ENCODE measurements around the gene CERS2. TPM values are rescaled to one million over a fixed set of nuclear protein-coding genes. Genes with fewer than 3 reads are reported as not detected.

CERS2 gene
- total and polyA plus RNA-seq, 2 of the 13 experiments (the other 11 are each of a cell fraction or from before 2014, with no cell fraction given): 269 to 298 TPM

DNA sequence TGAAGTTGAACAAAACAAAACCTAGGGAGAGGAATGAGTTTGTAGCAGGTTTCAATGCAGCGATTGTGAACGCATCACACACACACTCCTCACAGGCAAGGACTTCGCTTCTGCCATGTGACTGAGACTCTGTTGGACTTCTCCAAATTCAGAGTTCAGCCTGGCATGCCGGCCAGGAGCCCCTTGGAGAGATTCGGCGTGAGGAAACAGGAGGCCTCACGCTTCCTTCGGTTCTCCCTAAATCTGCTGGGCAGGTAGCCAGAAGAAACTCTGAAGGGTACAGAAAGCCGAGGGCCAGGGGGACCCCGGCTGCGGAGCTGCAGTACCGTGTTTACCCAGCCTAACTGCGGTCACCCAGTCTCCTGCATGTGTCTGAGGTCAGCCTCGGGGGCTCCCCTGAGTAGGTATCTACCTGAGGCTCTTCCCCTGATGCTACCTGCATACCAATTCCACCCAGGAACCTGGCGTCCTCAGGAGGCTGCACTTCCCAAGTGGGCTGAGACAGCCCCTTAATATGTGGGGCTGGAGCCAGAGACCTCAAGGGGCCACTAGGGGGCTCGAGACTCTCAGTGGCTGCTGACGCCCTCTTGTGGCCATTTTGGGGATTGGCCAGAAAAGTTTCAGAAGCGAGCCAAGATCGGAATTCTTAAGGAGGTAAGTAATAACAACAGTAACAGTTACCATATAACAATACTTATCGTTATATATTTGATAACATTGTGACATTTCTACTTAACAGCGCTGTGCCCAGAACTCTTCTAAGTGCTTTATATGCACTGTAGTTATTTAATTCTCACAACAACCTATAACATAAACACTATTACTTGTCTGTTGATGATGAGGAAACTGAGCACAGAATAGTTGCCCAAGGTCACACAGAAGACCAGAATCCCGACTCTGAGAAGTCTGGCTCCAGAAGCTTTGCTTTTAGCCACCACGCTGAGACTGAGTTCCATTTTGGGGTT is 4.7 kb upstream of the CERS2 start (continued):
- no peak for TF ChIP-seq FOXA1 (IDR thresholded peaks at IDR 0.05)
- TF ChIP-seq FOXA1 (CRISPR knock-in tag; IDR thresholded peaks at IDR 0.05): peak; percentile 43; the same call in 1 of the 2 replicates
- TF ChIP-seq, protein P1, sequence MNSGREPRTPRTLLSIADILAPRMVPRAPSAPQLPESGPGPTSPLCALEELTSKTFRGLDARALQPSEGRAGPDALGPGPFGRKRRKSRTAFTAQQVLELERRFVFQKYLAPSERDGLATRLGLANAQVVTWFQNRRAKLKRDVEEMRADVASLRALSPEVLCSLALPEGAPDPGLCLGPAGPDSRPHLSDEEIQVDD (CRISPR knock-in tag; IDR thresholded peaks at IDR 0.05; ENCODE audit: borderline replicate concordance): no peak
- TF ChIP-seq, protein P2, sequence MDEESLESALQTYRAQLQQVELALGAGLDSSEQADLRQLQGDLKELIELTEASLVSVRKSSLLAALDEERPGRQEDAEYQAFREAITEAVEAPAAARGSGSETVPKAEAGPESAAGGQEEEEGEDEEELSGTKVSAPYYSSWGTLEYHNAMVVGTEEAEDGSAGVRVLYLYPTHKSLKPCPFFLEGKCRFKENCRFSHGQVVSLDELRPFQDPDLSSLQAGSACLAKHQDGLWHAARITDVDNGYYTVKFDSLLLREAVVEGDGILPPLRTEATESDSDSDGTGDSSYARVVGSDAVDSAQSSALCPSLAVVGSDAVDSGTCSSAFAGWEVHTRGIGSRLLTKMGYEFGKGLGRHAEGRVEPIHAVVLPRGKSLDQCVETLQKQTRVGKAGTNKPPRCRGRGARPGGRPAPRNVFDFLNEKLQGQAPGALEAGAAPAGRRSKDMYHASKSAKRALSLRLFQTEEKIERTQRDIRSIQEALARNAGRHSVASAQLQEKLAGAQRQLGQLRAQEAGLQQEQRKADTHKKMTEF (CRISPR knock-in tag; IDR thresholded peaks at IDR 0.05): peak; percentile 87
- 0 out of 2 replicates have a peak, but pooled peaks have one; percentile 14 for TF ChIP-seq KDM5B (CRISPR knock-in tag; IDR thresholded peaks at IDR 0.05; ENCODE audit: borderline replicate concordance)
- no peak for TF ChIP-seq ATF1 (CRISPR knock-in tag; IDR thresholded peaks at IDR 0.05)
- TF ChIP-seq, protein P3, sequence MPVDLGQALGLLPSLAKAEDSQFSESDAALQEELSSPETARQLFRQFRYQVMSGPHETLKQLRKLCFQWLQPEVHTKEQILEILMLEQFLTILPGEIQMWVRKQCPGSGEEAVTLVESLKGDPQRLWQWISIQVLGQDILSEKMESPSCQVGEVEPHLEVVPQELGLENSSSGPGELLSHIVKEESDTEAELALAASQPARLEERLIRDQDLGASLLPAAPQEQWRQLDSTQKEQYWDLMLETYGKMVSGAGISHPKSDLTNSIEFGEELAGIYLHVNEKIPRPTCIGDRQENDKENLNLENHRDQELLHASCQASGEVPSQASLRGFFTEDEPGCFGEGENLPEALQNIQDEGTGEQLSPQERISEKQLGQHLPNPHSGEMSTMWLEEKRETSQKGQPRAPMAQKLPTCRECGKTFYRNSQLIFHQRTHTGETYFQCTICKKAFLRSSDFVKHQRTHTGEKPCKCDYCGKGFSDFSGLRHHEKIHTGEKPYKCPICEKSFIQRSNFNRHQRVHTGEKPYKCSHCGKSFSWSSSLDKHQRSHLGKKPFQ (CRISPR knock-in tag; IDR thresholded peaks at IDR 0.05; ENCODE audit: insufficient replicate concordance): no peak
- TF ChIP-seq, protein P4, sequence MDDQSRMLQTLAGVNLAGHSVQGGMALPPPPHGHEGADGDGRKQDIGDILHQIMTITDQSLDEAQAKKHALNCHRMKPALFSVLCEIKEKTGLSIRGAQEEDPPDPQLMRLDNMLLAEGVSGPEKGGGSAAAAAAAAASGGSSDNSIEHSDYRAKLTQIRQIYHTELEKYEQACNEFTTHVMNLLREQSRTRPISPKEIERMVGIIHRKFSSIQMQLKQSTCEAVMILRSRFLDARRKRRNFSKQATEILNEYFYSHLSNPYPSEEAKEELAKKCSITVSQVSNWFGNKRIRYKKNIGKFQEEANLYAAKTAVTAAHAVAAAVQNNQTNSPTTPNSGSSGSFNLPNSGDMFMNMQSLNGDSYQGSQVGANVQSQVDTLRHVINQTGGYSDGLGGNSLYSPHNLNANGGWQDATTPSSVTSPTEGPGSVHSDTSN (CRISPR knock-in tag; IDR thresholded peaks at IDR 0.05; ENCODE audit: borderline replicate concordance): no peak
- TF ChIP-seq ARNTL (CRISPR knock-in tag; IDR thresholded peaks at IDR 0.05): no peak
- TF ChIP-seq MED1 (CRISPR knock-in tag; IDR thresholded peaks at IDR 0.05): peak; percentile 54; the same call in 1 of the 2 replicates
- no peak for TF ChIP-seq MTA3 (CRISPR knock-in tag; IDR thresholded peaks at IDR 0.05)
- no peak for TF ChIP-seq ZNF329 (CRISPR knock-in tag; IDR thresholded peaks at IDR 0.05; ENCODE audit: low read depth)
- TF ChIP-seq, protein P5, sequence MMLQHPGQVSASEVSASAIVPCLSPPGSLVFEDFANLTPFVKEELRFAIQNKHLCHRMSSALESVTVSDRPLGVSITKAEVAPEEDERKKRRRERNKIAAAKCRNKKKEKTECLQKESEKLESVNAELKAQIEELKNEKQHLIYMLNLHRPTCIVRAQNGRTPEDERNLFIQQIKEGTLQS (CRISPR knock-in tag; IDR thresholded peaks at IDR 0.05): no peak
- TF ChIP-seq, protein P6, sequence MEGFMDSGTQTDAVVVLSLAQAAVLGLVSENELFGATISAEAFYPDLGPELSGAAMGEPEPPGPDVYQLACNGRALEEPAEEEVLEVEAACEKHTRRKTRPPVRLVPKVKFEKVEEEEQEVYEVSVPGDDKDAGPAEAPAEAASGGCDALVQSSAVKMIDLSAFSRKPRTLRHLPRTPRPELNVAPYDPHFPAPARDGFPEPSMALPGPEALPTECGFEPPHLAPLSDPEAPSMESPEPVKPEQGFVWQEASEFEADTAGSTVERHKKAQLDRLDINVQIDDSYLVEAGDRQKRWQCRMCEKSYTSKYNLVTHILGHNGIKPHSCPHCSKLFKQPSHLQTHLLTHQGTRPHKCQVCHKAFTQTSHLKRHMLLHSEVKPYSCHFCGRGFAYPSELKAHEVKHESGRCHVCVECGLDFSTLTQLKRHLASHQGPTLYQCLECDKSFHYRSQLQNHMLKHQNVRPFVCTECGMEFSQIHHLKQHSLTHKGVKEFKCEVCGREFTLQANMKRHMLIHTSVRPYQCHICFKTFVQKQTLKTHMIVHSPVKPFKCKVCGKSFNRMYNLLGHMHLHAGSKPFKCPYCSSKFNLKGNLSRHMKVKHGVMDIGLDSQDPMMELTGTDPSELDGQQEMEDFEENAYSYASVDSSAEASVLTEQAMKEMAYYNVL (CRISPR knock-in tag; IDR thresholded peaks at IDR 0.05; ENCODE audit: borderline replicate concordance): no peak
- no peak for TF ChIP-seq ZNF431 (CRISPR knock-in tag; IDR thresholded peaks at IDR 0.05; ENCODE audit: borderline replicate concordance, low read depth)
- TF ChIP-seq SPEN (CRISPR knock-in tag; IDR thresholded peaks at IDR 0.05; ENCODE audit: low read depth): no peak
- TF ChIP-seq ARHGAP35 (CRISPR knock-in tag; IDR thresholded peaks at IDR 0.05; ENCODE audit: borderline replicate concordance): no peak
- TF ChIP-seq, protein P7, sequence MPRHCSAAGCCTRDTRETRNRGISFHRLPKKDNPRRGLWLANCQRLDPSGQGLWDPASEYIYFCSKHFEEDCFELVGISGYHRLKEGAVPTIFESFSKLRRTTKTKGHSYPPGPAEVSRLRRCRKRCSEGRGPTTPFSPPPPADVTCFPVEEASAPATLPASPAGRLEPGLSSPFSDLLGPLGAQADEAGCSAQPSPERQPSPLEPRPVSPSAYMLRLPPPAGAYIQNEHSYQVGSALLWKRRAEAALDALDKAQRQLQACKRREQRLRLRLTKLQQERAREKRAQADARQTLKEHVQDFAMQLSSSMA (CRISPR knock-in tag; IDR thresholded peaks at IDR 0.05): no peak
